Measurements from ENCODE around the gene IGFLR1.

IGFLR1 gene

DNA sequence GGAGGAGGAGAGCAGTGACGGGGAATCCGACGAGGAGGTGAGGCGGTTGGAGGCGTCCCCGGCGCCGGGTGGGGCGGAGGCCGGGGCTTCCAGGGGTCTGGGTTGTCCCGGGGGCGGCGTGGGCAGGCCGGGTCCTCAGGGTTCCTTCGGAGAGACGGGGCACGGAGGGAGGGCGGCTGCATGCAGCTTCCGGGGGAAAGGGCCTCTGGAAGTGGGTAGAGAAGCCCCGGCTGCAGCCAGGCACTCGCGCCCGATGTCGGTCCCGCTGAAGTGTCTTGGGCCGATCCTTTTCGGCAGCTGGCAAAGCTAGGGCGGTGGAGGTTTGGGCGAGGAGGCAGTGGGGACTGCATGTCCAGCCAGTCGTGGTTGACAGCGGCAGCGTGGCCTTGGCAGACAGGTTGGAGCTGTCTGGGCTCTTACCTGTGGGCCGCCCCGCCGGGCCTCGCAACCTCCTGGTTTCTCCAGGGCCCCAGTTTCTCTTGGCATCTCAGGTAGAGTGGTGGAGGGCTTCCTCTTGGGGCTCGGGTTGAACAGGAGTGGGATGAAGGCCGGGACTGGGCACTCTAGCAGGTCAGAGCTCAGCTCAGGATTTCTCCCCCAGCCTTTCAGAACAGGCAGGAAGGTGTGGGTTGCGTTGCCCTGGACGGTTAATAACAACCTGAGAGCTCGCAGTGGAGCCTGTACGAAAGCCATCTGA is 23.8 kb downstream of the IGFLR1 start:
- Histone ChIP-seq H3K9ac (ENCODE audit: low read length) (peak overlapping the region; percentile 90), H3K4me1 (ENCODE audit: control insufficient read depth, insufficient read depth, low read length) (peaks cover 16% of the 10 kb centered on the region), H3K36me3 (ENCODE audit: control insufficient read depth, insufficient read depth, low read length) (peaks cover 26% of the 10 kb centered on the region), H3K27ac (ENCODE audit: low read depth, low read length) (peak overlapping the region; percentile 68), H3K27me3 (ENCODE audit: control insufficient read depth, insufficient read depth, low read length) (no peaks in the 10 kb centered on the region), H3K4me3 (ENCODE audit: low read length) (peak overlapping the region; percentile 92)

DNA sequence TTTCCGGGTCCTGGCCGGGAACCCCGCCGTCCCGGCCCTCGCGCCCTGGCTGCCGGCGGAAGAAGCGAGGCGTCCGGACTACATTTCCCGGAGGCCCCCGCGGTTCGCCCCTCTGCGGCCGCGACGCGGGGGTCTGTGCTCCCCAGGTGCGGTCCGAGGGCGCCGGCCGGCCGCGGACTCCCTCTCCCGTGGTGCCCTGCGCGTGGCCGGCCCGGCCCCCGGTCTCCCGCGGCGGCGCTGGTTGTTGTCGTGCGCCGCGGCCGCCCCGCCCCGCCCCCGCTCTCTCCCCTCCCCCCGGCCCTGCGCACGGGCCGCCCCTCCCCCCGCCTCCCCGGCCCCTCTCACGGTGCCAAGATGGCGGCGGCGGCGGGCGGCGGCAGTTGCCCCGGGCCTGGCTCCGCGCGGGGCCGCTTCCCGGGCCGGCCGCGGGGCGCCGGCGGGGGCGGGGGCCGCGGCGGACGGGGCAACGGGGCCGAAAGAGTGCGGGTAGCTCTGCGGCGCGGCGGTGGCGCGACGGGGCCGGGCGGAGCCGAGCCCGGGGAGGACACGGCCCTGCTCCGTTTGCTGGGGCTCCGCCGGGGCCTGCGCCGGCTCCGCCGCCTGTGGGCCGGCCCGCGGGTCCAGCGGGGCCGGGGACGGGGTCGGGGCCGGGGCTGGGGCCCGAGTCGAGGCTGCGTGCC is 24.4 kb downstream of the IGFLR1 start, which contains the start of gene KMT2B:
Gene KMT2B, plus strand, starts transcription at position 339 of the 680 bp plus-strand sequence. Its CDS starts 16 bp downstream, at position 355.
- peak within 1 kb of the TSS; percentile 90 for H3K9ac ChIP-seq (ENCODE audit: low read length)
- H3K27ac ChIP-seq (ENCODE audit: low read depth, low read length): peak within 1 kb of the TSS; percentile 86
- no peaks in the 10 kb centered on the region for H3K27me3 ChIP-seq (ENCODE audit: control insufficient read depth, insufficient read depth, low read length)
- H3K4me1 ChIP-seq (ENCODE audit: control insufficient read depth, insufficient read depth, low read length): peaks cover 16% of the 10 kb centered on the region
- peaks cover 19% of the 10 kb centered on the region for H3K36me3 ChIP-seq (ENCODE audit: control insufficient read depth, insufficient read depth, low read length)
- peak within 1 kb of the TSS; percentile 92 for H3K4me3 ChIP-seq (ENCODE audit: low read length)

DNA sequence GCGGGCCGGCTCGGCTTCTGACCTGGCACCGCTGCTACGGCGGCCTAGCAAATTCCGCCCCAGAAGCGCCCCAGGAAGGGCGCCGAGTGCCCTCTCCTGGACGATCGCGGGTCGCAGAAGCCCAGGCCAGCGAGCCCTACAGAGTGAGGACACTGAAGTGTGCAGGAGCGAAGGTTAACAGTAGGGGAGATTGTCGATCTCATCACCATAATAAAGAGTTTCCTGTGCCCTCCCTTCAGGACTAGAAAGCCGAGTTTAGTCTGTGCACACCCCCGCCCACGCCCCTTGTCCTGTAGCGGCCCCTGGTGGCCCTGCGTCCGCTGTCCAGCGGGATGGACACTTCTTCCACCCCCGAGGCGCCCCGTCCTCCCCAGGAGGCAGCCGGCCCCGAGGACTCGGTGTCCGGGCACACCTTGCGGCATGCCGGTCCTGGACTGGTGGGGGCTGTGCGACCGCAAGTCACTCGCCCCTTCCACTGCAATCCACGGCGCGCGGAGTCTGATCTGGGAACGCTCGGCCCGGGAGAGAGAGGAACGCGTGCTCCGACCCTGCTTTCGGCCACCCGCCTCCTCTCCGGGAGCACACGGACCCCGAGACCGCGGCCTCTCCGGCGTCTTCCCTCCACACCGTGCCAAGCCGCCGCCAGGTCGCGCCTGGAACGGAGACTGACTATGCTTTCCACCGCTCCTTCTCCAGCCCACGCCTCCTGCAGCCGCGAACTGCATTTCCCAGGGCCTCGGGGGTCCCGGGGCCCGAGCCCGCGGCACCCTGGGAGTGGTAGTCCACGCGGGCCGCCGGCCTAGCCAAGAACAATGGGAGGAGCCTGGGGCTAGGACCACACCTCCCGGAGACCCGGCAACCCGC is 25.2 kb downstream of the IGFLR1 start:
- peaks cover 12% of the 10 kb centered on the region for H3K36me3 ChIP-seq (ENCODE audit: control insufficient read depth, insufficient read depth, low read length)
- peak overlapping the region; percentile 74 for H3K9ac ChIP-seq (ENCODE audit: low read length)
- no peaks in the 10 kb centered on the region for H3K27me3 ChIP-seq (ENCODE audit: control insufficient read depth, insufficient read depth, low read length)
- H3K4me3 ChIP-seq (ENCODE audit: low read length): peak overlapping the region; percentile 90
- H3K4me1 ChIP-seq (ENCODE audit: control insufficient read depth, insufficient read depth, low read length): peaks cover 16% of the 10 kb centered on the region
- peak overlapping the region; percentile 86 for H3K27ac ChIP-seq (ENCODE audit: low read depth, low read length)

DNA sequence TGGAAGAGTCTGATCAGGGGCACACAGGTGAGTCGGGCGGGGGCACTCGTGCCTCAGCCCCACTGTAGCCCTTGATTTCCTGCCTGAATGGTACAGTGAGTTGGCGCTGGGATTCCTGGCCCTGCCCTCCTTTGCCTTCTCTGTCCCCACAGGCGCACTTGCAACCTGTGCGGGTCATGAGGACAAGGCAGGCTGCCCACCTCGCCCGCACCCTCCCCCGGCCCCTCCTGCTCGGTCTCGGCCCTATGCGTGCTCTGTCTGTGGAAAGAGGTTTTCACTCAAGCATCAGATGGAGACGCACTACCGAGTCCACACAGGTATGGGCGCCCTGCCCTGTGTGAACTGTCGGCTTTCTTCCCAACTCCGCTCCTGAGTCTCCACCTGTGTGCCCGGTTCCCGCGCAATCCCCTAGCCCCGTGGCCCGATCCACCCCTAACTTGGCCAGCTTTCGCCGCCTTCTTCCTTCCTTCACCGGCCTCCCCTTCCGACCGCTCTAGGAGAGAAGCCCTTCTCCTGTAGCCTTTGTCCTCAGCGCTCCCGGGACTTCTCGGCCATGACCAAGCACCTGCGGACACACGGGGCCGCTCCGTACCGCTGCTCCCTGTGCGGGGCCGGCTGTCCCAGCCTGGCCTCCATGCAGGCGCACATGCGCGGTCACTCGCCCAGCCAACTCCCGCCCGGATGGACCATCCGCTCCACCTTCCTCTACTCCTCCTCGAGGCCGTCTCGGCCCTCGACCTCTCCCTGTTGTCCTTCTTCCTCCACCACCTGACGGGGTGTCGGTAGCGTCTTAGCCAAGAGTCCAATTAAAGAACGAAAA is 26.1 kb downstream of the IGFLR1 start:
- Histone ChIP-seq H3K9ac (ENCODE audit: low read length) (peak overlapping the region; percentile 74), H3K27ac (ENCODE audit: low read depth, low read length) (peak overlapping the region; percentile 86), H3K27me3 (ENCODE audit: control insufficient read depth, insufficient read depth, low read length) (no peaks in the 10 kb centered on the region), H3K36me3 (ENCODE audit: control insufficient read depth, insufficient read depth, low read length) (peaks cover 7% of the 10 kb centered on the region), H3K4me3 (ENCODE audit: low read length) (peak overlapping the region; percentile 90), H3K4me1 (ENCODE audit: control insufficient read depth, insufficient read depth, low read length) (peaks cover 16% of the 10 kb centered on the region)

DNA sequence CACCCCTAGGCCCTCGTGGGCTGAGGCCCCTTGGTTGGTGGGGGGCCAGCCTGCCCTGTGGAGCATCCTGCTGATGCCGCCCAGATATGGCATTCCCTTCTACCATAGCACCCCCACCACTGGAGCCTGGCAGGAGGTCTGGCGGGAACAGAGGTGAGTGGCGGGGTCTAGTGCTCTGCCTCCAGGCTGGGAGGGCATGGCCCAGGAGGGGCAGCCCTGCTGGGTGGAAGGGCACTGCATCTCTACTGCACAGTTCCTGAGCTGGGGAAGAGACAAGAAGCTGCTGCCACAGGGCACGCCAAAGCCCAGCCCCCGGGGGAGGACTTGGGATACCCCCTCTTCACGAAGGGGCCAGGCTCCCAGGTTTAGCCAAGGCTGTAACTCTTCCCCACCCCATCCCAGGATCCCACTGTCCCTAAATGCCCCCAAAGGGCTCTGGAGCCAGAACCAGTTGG is 26.9 kb downstream of the IGFLR1 start:
- Histone ChIP-seq H3K27me3 (ENCODE audit: control insufficient read depth, insufficient read depth, low read length) (no peaks in the 10 kb centered on the region), H3K27ac (ENCODE audit: low read depth, low read length) (no peak overlapping the region), H3K4me3 (ENCODE audit: low read length) (peak overlapping the region; percentile 90), H3K9ac (ENCODE audit: low read length) (no peak overlapping the region), H3K4me1 (ENCODE audit: control insufficient read depth, insufficient read depth, low read length) (peaks cover 16% of the 10 kb centered on the region), H3K36me3 (ENCODE audit: control insufficient read depth, insufficient read depth, low read length) (peaks cover 7% of the 10 kb centered on the region)

DNA sequence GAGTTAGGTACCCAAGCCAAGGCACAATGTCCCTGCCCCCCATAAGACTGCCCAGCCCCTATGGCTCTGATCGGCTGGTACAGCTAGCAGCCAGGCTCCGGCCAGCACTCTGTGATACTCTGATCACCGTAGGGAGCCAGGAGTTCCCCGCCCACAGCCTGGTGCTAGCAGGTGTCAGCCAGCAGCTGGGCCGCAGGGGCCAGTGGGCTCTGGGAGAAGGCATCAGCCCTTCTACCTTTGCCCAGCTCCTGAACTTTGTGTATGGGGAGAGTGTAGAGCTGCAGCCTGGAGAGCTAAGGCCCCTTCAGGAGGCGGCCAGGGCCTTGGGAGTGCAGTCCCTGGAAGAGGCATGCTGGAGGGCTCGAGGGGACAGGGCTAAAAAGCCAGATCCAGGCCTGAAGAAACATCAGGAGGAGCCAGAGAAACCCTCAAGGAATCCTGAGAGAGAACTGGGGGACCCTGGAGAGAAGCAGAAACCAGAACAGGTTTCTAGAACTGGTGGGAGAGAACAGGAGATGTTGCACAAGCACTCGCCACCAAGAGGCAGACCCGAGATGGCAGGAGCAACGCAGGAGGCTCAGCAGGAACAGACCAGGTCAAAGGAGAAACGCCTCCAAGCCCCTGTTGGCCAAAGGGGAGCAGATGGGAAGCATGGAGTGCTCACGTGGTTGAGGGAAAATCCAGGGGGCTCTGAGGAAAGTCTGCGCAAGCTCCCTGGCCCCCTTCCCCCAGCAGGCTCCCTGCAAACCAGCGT is 27.5 kb downstream of the IGFLR1 start:
- Histone ChIP-seq H3K4me3 (ENCODE audit: low read length) (no peak overlapping the region), H3K36me3 (ENCODE audit: control insufficient read depth, insufficient read depth, low read length) (peaks cover 4% of the 10 kb centered on the region), H3K27ac (ENCODE audit: low read depth, low read length) (no peak overlapping the region), H3K9ac (ENCODE audit: low read length) (no peak overlapping the region), H3K27me3 (ENCODE audit: control insufficient read depth, insufficient read depth, low read length) (no peaks in the 10 kb centered on the region), H3K4me1 (ENCODE audit: control insufficient read depth, insufficient read depth, low read length) (peaks cover 16% of the 10 kb centered on the region)

DNA sequence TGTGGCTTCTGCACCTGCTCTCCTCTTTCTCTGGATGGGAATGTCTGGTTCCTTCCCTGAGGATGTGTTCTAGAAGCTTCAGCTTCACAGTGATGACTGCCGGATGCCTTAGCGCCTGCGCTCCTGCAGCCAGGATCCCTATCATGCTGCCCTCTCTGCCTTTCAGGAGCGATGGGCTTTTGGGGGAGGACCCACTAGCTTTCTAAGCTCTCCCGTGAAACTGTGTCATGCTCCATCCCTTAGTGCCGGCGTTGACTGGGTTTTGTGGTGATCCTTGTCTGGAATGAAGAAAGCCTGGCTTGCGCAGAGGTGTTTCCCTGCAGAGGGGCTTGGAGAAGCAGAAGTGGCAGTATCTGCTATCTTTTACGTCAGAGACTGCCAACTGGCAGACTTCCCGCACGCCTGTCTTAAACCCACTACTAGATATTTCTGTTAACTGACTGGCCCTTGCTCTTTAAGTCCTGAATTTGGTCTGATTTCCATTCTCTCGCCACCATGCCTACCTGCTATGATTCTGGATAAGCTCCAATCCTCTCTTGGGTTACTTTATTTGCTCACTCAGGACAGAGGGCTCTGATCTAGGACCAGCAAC is 28.3 kb downstream of the IGFLR1 start:
- H3K9ac ChIP-seq (ENCODE audit: low read length): no peak overlapping the region
- H3K27ac ChIP-seq (ENCODE audit: low read depth, low read length): no peak overlapping the region
- H3K27me3 ChIP-seq (ENCODE audit: control insufficient read depth, insufficient read depth, low read length): no peaks in the 10 kb centered on the region
- no peaks in the 10 kb centered on the region for H3K36me3 ChIP-seq (ENCODE audit: control insufficient read depth, insufficient read depth, low read length)
- peaks cover 11% of the 10 kb centered on the region for H3K4me1 ChIP-seq (ENCODE audit: control insufficient read depth, insufficient read depth, low read length)
- H3K4me3 ChIP-seq (ENCODE audit: low read length): no peak overlapping the region

DNA sequence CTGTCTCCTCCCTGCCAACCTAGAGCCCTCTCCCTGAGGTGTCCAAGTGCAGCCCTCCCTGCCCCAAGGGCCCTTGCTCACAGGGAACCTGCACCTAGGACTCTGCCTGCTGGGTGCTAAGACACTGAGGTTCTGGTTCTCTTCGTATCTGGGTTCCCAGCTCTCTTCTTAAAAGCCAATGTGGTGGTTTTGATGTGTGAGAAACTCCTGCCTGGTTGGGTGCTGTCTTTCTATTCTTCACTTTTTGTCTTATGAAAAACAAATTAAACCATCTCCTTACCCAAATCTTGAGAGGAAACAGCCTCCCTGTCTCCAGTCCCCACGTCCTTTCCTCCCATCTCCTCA is 28.8 kb downstream of the IGFLR1 start:
- Histone ChIP-seq H3K36me3 (ENCODE audit: control insufficient read depth, insufficient read depth, low read length) (no peaks in the 10 kb centered on the region), H3K9ac (ENCODE audit: low read length) (no peak overlapping the region), H3K27ac (ENCODE audit: low read depth, low read length) (no peak overlapping the region), H3K27me3 (ENCODE audit: control insufficient read depth, insufficient read depth, low read length) (no peaks in the 10 kb centered on the region), H3K4me1 (ENCODE audit: control insufficient read depth, insufficient read depth, low read length) (peaks cover 7% of the 10 kb centered on the region), H3K4me3 (ENCODE audit: low read length) (no peak overlapping the region)

DNA sequence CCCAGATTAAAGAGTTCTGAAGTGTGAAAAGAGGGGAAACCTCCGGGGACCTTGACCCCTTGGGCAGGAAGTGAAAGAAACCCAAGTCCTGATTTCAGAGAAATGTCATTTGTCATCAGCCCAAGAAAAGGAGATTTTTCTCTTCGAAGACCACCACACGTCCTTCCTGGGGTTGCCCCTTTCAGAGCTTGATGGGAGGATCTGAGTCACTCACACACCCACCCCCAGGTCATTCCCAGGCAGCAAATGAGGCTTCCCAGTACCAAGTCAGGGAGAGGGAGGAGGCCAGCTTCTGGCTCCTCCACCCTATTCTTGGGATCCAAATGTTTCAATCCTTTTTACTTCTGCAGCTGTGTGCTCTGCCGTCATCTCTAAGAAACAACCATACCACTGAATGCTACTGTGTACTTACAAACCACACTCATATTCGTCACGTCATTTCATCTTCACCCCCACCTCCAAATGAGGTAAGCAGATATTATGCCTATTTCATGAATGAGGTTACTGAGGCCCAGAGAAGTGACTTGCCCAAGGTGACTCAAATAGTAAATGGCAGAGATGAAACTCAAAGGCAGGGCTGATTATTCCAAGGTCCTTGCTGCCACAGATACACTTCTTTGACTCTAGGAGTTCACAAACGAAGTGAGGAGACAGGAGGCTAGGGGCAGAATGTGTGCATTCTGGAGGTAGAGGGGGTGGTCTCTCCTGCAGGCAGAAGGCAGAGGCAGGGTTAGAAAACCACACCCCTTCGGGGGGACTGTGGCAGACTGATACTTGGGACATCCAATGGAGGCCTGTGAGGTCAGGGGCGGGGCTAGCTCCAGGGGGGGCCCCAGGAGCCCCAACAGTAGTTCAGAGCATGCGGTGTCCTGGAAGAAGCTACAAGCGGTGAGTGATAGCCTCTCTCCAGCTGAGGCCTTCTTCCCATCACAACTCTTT is 29.4 kb downstream of the IGFLR1 start:
- Histone ChIP-seq H3K4me1 (ENCODE audit: control insufficient read depth, insufficient read depth, low read length) (peaks cover 7% of the 10 kb centered on the region), H3K27ac (ENCODE audit: low read depth, low read length) (no peak overlapping the region)

More for the DNA sequence above, 29.4 kb downstream of the IGFLR1 start:
- H3K9ac ChIP-seq (ENCODE audit: low read length): no peak overlapping the region
- H3K27me3 ChIP-seq (ENCODE audit: control insufficient read depth, insufficient read depth, low read length): no peaks in the 10 kb centered on the region
- H3K36me3 ChIP-seq (ENCODE audit: control insufficient read depth, insufficient read depth, low read length): no peaks in the 10 kb centered on the region
- H3K4me3 ChIP-seq (ENCODE audit: low read length): no peak overlapping the region

All from rectal smooth muscle tissue (tissue), 1 donor.